IMR-90 (cell line): ENCODE results near the gene RNF224.

Experiments used
- POLR2A ChIP-seq: IDR thresholded peaks from 2 replicates; pipeline ENCODE4 v1.6.1; 2012; ENCODE audit warnings: mild to moderate bottlenecking, low read depth, low read length
- RFX5 ChIP-seq: IDR thresholded peaks from 2 replicates; pipeline ENCODE4 v1.8.0; 2012; ENCODE audit warnings: low read depth, mild to moderate bottlenecking, low read length, moderate library complexity
- TF ChIP-seq, protein P1 (sequence below): conservative IDR thresholded peaks from 2 replicates; pipeline ENCODE4 v1.5.1; 2012; ENCODE audit warnings: mild to moderate bottlenecking, low read depth, low read length, improper control_type of control experiment

DNA sequence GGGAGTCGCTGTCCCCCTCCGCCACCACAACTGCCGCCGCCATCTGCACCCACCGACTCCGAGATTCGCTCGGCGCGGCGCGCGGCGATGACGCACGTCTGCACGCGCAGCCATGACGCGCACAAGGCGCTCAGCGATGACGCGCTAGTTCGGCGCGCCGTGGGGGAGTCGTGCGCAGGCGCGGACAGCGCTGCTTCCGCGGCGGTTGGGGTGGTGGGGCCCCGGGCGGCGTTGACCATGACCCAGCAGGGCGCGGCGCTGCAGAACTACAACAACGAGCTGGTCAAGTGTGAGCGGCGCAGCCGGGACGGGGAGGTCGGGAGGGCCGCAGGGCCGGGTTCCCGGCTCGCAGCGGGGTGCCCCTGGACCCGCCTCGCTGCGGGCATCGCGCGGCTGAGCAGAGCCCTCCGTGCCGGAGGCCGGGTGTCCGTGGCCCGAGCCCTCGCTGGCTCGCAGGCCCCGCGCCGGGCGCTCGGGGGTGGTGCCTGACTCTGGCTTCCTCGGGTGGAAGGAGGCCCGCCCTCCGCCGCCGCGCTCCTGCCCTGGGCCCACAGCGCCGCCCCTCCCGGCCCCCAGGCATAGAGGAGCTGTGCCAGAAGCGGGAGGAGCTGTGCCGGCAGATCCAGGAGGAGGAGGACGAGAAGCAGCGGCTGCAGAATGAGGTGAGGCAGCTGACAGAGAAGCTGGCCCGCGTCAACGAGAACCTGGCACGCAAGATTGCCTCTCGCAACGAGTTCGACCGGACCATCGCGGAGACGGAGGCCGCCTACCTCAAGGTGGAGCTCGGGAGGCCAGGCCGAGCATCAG is 38.6 kb upstream of the RNF224 start, which contains the start of the genes ANAPC2 and SSNA1:
- TF ChIP-seq POLR2A = peak; percentile 86
- TF ChIP-seq, protein P1, sequence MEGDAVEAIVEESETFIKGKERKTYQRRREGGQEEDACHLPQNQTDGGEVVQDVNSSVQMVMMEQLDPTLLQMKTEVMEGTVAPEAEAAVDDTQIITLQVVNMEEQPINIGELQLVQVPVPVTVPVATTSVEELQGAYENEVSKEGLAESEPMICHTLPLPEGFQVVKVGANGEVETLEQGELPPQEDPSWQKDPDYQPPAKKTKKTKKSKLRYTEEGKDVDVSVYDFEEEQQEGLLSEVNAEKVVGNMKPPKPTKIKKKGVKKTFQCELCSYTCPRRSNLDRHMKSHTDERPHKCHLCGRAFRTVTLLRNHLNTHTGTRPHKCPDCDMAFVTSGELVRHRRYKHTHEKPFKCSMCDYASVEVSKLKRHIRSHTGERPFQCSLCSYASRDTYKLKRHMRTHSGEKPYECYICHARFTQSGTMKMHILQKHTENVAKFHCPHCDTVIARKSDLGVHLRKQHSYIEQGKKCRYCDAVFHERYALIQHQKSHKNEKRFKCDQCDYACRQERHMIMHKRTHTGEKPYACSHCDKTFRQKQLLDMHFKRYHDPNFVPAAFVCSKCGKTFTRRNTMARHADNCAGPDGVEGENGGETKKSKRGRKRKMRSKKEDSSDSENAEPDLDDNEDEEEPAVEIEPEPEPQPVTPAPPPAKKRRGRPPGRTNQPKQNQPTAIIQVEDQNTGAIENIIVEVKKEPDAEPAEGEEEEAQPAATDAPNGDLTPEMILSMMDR = peak; percentile 50
- no peak for TF ChIP-seq RFX5
